ENCODE data around the gene KCNIP1.

DNA sequence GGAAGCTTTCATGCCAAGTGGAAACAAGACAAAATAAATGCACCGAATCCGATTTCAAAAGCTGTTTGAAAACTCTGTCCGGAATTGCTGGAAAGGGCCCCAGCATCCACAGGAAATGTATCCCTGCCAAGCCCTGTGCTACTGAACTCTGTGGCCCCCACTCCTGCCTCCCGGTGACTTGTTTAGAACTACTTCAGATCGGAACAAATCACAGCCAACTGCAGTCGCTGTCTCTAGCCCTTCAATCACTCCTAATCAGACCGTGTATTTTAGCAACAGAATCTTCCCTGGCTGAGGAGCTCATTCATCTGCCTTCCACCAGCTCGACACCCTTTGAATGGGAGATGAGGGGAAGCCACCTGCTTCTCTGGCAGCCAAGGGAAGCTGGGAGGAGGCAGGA is 94.1 kb downstream of the KCNIP1 start:
- TF ChIP-seq POLR2AphosphoS5 (IDR thresholded peaks at IDR 0.05; ENCODE audit: borderline replicate concordance, low read depth, low read length) (no peak), EZH2 (IDR thresholded peaks at IDR 0.05) (no peak), FOXP2 (optimal IDR thresholded peaks at IDR 0.05; ENCODE audit: control extremely low read depth, extremely low read length, insufficient read depth) (no peak)
